T-cell (primary cell): ENCODE data around the gene B3GNT9. TPM values are rescaled to one million over a fixed set of nuclear protein-coding genes. Genes with fewer than 3 reads are reported as not detected.

ENCODE experiments used
- ATAC-seq, 4 experiments: fragments of 200-7000 bp in 3 of 4; fragments of 150-1000 bp in 1 of 4; cut with Tn5 transposase; replicated peaks in 1 of 4; 1 replicate in 3 of 4; 2 replicates in 1 of 4; pipeline ENCODE4 v1.10.0; 2021; ENCODE audit warnings: moderate library complexity in 3 of 4, mild to moderate bottlenecking in 2 of 4, moderate number of reproducible peaks in 1 of 4
- CTCF ChIA-PET, 2 donors: fragments of 300-600 bp; sonication (Branson Sonifier 250); formaldehyde crosslinking; loops; one replicate each; lab custom pipeline; 2022; ENCODE audit warnings: antibody characterized with exemption in 2 of 2; lab: Charles Lee
- POLR2A ChIA-PET, 2 donors: fragments of 300-600 bp; sonication (Branson Sonifier 250); formaldehyde crosslinking; loops; one replicate each; lab custom pipeline; 2022; ENCODE audit warnings: antibody characterized with exemption in 2 of 2; lab: Charles Lee
- DNase-seq, 35 experiments: peaks; one replicate each; pipeline versions ENCODE4 v3.0.0 to v3.0.0-alpha.2; 2013 to 2023
- H3K27ac ChIP-seq: one replicate; pipeline ENCODE4 v1.5.1; 2013; ENCODE audit warnings: low read length
- H3K27me3 ChIP-seq, 2 experiments: replicated peaks in 1 of 2; 1 replicate in 1 of 2; 2 replicates in 1 of 2; pipeline versions ENCODE4 v1.6.1 to v1.7.0; 2013; ENCODE audit warnings: low read length in 1 of 2, mixed read lengths in 1 of 2; ENCODE audit not compliant: control insufficient read depth in 2 of 2, insufficient read depth in 2 of 2; ENCODE audit errors: extremely low read depth in 1 of 2
- H3K36me3 ChIP-seq, 2 donors: 1 replicate in 1 of 2; 2 replicates in 1 of 2; pipeline versions ENCODE4 v1.6.1 to v1.7.0; 2013; ENCODE audit warnings: low read length in 1 of 2; ENCODE audit not compliant: control insufficient read depth in 2 of 2, insufficient read depth in 1 of 2; ENCODE audit errors: extremely low read depth in 1 of 2
- H3K4me1 ChIP-seq, 2 experiments: 1 replicate in 1 of 2; 2 replicates in 1 of 2; pipeline versions ENCODE4 v1.6.1 to v1.7.0; 2013; ENCODE audit warnings: low read length in 2 of 2, mixed read lengths in 1 of 2; ENCODE audit not compliant: insufficient read depth in 2 of 2, control insufficient read depth in 1 of 2; ENCODE audit errors: extremely low read depth in 1 of 2
- H3K4me3 ChIP-seq, 2 donors: 1 replicate in 1 of 2; 2 replicates in 1 of 2; pipeline versions ENCODE4 v1.5.1 to v1.7.0; 2013; ENCODE audit warnings: mild to moderate bottlenecking in 2 of 2, low read length in 1 of 2, moderate library complexity in 1 of 2; ENCODE audit not compliant: control insufficient read depth in 1 of 2; ENCODE audit errors: extremely low read depth in 1 of 2
- H3K9me3 ChIP-seq: 2 replicates; pipeline ENCODE4 v1.7.0; 2013
- H3K27ac Mint-ChIP-seq, 2 donors: one replicate each; pipeline ENCODE4 v1.8.0; 2020 to 2021; ENCODE audit warnings: mild to moderate bottlenecking in 2 of 2, mixed read lengths in 2 of 2
- H3K27me3 Mint-ChIP-seq, 2 donors: one replicate each; pipeline ENCODE4 v1.8.0; 2021 to 2022; ENCODE audit warnings: mixed read lengths in 2 of 2
- H3K36me3 Mint-ChIP-seq: one replicate; pipeline ENCODE4 v1.8.0; 2021; ENCODE audit warnings: mixed read lengths
- H3K4me1 Mint-ChIP-seq, 3 donors: one replicate each; pipeline ENCODE4 v1.8.0; 2020 to 2022; ENCODE audit warnings: mixed read lengths in 3 of 3, mild to moderate bottlenecking in 1 of 3
- H3K4me3 Mint-ChIP-seq, 3 donors: one replicate each; pipeline ENCODE4 v1.8.0; 2020 to 2022; ENCODE audit warnings: mild to moderate bottlenecking in 3 of 3, mixed read lengths in 3 of 3, moderate library complexity in 3 of 3
- H3K9me3 Mint-ChIP-seq, 3 donors: one replicate each; pipeline ENCODE4 v1.8.0; 2020 to 2022; ENCODE audit warnings: mixed read lengths in 3 of 3
- whole genome bisulfite sequencing: methylation state at CpG from one replicate; pipeline ENCODE4 v1.1.5; 2013; ENCODE audit warnings: missing lambda C conversion rate; ENCODE audit not compliant: insufficient coverage; 5-methylcytosine and 5-hydroxymethylcytosine counted together
- total RNA-seq, 35 experiments: library from RNA in 6 of 35; stranded (reverse) in 6 of 35; fragments of 120-200 nt in 1 of 35; gene quantifications; one replicate each; pipeline versions ENCODE4 v1.2.1 to v1.2.4 and lab custom pipeline; 2013 to 2026

Gene B3GNT9
- total RNA-seq, 5 donors from 2014 or later (not counting 1 experiment from before 2014, with no cell fraction given), result 3.0 to 9.5 (median 4.9) TPM

- ATAC-seq (no peak), DNase-seq (no peak)
- no peak overlapping the region for H3K27ac Mint-ChIP-seq
- Histone ChIP-seq H3K36me3 (peaks cover 3 to 6% of the 10 kb centered on the region in 2 donors), H3K4me1 (peaks cover 10 to 24% of the 10 kb centered on the region in 2 experiments), H3K9me3 (no peaks in the 10 kb centered on the region), H3K27ac (no peak overlapping the region), H3K27me3 (peaks cover 0 to 3% of the 10 kb centered on the region in 2 experiments), H3K4me3 (no peak overlapping the region)
- H3K9me3 Mint-ChIP-seq, result no peaks in the 10 kb centered on the region
- POLR2A ChIA-PET, result interaction anchor here in 1 of 2 donors (0.7 kb wide), 1 partner anchor 63 kb away, joined by 4 read pairs; no protein-coding TSS in a partner anchor
- no peaks in the 10 kb centered on the region for H3K36me3 Mint-ChIP-seq
- no peak overlapping the region for H3K4me3 Mint-ChIP-seq
- peaks cover 46 to 50% (median 50%) of the 10 kb centered on the region in 3 donors for H3K4me1 Mint-ChIP-seq
- CTCF ChIA-PET, result interaction anchor here in 1 of 2 donors (0.5 kb wide), 2 partner anchors 14 to 60 kb away, joined by 3 to 5 read pairs; no protein-coding TSS in a partner anchor
- no peaks in the 10 kb centered on the region for H3K27me3 Mint-ChIP-seq
- WGBS, result 100% methylated on average over 1 of the region's 4 CpGs
Observed at GRCh38 chr16:67112591-67113399, 38.0 kb downstream of the B3GNT9 start.

- Mint-ChIP-seq H3K4me3 (no peak overlapping the region), H3K27ac (no peak overlapping the region), H3K27me3 (no peaks in the 10 kb centered on the region)
Observed at GRCh38 chr16:67111951-67112444, 38.8 kb downstream of the B3GNT9 start.

GRCh38 chr16:67109407-67110135 is 41.2 kb downstream of the B3GNT9 start, which contains the start of gene PHAF1:
Gene PHAF1, plus strand, starts transcription at chr16:67109941. Its CDS starts 235 bp downstream, at chr16:67110176.
- H3K27ac ChIP-seq, result peak within 1 kb of the TSS; percentile 34
- H3K27me3 Mint-ChIP-seq, result no peaks in the 10 kb centered on the region
- H3K27ac Mint-ChIP-seq, result peak within 1 kb of the TSS; percentile 85 to 88

More at GRCh38 chr16:67111951-67112444, 38.8 kb downstream of the B3GNT9 start:
- Histone ChIP-seq H3K27me3 (peaks cover 0 to 3% of the 10 kb centered on the region in 2 experiments), H3K36me3 (peaks cover 3 to 6% of the 10 kb centered on the region in 2 donors), H3K27ac (no peak overlapping the region), H3K9me3 (no peaks in the 10 kb centered on the region), H3K4me3 (no peak overlapping the region), H3K4me1 (peaks cover 10 to 24% of the 10 kb centered on the region in 2 experiments)
- ChIA-PET POLR2A (no interaction called here), CTCF (interaction anchor here (0.5 to 0.7 kb wide), 4 partner anchors 14 to 80 kb away, joined by 3 to 6 read pairs (median 4); no protein-coding TSS in a partner anchor)
- DNase-seq (no peak), ATAC-seq (no peak)
- H3K4me1 Mint-ChIP-seq, result peaks cover 46 to 50% (median 50%) of the 10 kb centered on the region in 3 donors
- no CpG with 5 or more reads among the region's 4 CpGs for WGBS
- H3K9me3 Mint-ChIP-seq, result no peaks in the 10 kb centered on the region
- H3K36me3 Mint-ChIP-seq, result no peaks in the 10 kb centered on the region

GRCh38 chr16:67108931-67109406 is 41.8 kb downstream of the B3GNT9 start:
- Histone ChIP-seq H3K36me3 (no peaks in the 10 kb centered on the region), H3K4me3 (peak overlapping the region; percentile 92 to 99), H3K4me1 (peaks cover 10 to 24% of the 10 kb centered on the region in 2 experiments), H3K9me3 (no peaks in the 10 kb centered on the region), H3K27me3 (peaks cover 0 to 3% of the 10 kb centered on the region in 2 experiments), H3K27ac (peak overlapping the region; percentile 34)
- Mint-ChIP-seq H3K4me1 (peaks cover 24 to 38% (median 28%) of the 10 kb centered on the region in 3 donors), H3K27me3 (no peaks in the 10 kb centered on the region), H3K27ac (peak overlapping the region in 1 of 2 donors; percentile 88), H3K9me3 (no peaks in the 10 kb centered on the region), H3K4me3 (peak overlapping the region; percentile 85 to 94 (median 94)), H3K36me3 (no peaks in the 10 kb centered on the region)
- DNase-seq (peak in 1 of 35 experiments; percentile 1), ATAC-seq (no peak)
- ChIA-PET POLR2A (interaction anchor here (0.5 to 0.7 kb wide), 2 partner anchors 76 to 413 kb away, joined by 3 to 9 read pairs; no protein-coding TSS in a partner anchor), CTCF (no interaction called here)
- WGBS, result 80% methylated on average over 9 of the region's 18 CpGs

More at GRCh38 chr16:67109407-67110135, 41.2 kb downstream of the B3GNT9 start, which contains the start of gene PHAF1:
- no peaks in the 10 kb centered on the region for H3K9me3 ChIP-seq
- Mint-ChIP-seq H3K4me3 (peak within 1 kb of the TSS; percentile 85 to 94 (median 94)), H3K36me3 (no peaks in the 10 kb centered on the region), H3K4me1 (peaks cover 28 to 40% (median 31%) of the 10 kb centered on the region in 3 donors), H3K9me3 (no peaks in the 10 kb centered on the region)
- peaks cover 0 to 3% of the 10 kb centered on the region in 2 experiments for H3K27me3 ChIP-seq
- peak within 1 kb of the TSS; percentile 92 to 99 for H3K4me3 ChIP-seq
- DNase-seq (peak; percentile 85 to 97 (median 92)), ATAC-seq (peak; percentile 90 to 91 (median 90))
- POLR2A ChIA-PET, result no interaction called here
- H3K4me1 ChIP-seq, result peaks cover 10 to 24% of the 10 kb centered on the region in 2 experiments
- CTCF ChIA-PET, result interaction anchor here in 1 of 2 donors (0.6 kb wide), 1 partner anchor 63 kb away, joined by 4 read pairs; no protein-coding TSS in a partner anchor
- H3K36me3 ChIP-seq, result no peaks in the 10 kb centered on the region
- WGBS, result 9% methylated on average over 45 of the region's 63 CpGs

GRCh38 chr16:67108489-67108888 is 42.3 kb downstream of the B3GNT9 start:
- Histone ChIP-seq H3K9me3 (no peaks in the 10 kb centered on the region), H3K27me3 (peaks cover 0 to 3% of the 10 kb centered on the region in 2 experiments), H3K4me1 (peaks cover 10 to 24% of the 10 kb centered on the region in 2 experiments), H3K27ac (no peak overlapping the region), H3K36me3 (no peaks in the 10 kb centered on the region), H3K4me3 (no peak overlapping the region)
- CTCF ChIA-PET, result no interaction called here
- Mint-ChIP-seq H3K9me3 (no peaks in the 10 kb centered on the region), H3K4me3 (no peak overlapping the region), H3K4me1 (peaks cover 24 to 36% (median 28%) of the 10 kb centered on the region in 3 donors), H3K27ac (no peak overlapping the region), H3K36me3 (no peaks in the 10 kb centered on the region), H3K27me3 (no peaks in the 10 kb centered on the region)
- no peak for DNase-seq
- no peak for ATAC-seq
- 93% methylated on average over 3 of the region's 6 CpGs for WGBS
- POLR2A ChIA-PET, result interaction anchor here (0.5 to 0.7 kb wide), 2 partner anchors 75 to 414 kb away, joined by 3 to 9 read pairs; no protein-coding TSS in a partner anchor
